Measurements from ENCODE around the gene RHOH.
A peak's percentile ranks its signal among the peaks of the same experiment; 100 is the strongest.
"Not testable (repeated sequence)": the region's sequence is repeated elsewhere in the genome, so short reads cannot be mapped to it uniquely, and the experiment has no call there.

Gene RHOH

DNA sequence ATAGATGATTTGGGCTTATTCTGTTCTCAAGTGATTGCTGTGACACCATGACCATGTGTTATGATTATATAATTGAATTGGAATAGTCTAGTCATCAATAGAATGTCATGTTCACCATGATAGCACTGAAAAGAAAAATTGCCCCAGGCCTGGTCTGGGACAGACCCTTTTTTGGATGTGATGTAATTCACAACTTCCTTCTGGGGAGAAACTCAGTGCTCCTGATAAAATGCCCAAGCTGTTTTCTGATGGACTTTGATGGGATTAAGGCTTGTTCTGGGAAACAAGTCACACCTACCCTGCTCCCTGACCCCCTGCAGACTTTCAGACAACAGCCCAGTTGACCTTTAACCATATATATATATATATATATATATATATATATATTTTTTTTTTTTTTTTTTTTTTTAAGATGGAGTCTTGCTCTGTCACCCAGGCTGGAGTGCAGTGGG, 65.3 kb downstream of the RHOH start:
- no peak for DNase-seq (ENCODE audit: low spot score)

DNA sequence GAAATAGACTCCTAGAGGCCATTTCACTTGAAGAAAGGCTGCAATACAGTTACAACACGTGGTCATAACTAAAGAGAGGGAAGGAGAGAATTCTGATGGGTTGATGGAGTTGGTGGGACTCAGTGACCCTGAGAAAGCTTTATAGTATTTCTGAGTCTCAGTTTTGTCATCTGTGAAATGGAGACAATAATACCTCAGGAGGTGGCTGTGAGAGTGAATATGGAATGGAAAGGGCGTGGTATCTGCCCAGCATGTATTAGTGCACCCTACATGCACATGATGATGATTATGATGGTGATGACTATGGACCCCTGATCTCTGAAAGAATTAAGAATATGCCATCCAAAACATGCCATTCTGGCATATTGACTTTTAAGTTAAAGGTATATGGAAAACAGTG, 66.0 kb downstream of the RHOH start:
- DNase-seq (ENCODE audit: low spot score): no peak

DNA sequence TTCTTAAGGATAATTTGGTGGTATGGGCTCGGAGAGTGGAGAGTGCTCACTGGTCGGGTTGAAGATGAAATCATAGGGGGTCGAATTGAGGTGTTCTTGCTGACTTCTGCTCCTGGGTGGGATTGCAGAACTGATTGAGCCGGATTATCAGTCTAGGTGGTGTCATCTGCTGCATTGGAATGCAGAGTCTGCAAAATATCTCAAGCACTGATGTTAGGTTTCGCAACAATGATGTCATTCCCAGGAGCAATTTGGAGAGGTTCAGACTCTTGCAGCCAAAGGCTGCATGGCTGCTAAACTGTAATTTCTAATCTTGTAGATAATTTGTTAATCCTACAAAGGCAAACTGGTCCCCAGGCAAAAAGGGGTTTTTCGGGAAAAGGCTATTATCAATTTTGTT, 67.7 kb downstream of the RHOH start:
- no peak for DNase-seq (ENCODE audit: low spot score)

DNA sequence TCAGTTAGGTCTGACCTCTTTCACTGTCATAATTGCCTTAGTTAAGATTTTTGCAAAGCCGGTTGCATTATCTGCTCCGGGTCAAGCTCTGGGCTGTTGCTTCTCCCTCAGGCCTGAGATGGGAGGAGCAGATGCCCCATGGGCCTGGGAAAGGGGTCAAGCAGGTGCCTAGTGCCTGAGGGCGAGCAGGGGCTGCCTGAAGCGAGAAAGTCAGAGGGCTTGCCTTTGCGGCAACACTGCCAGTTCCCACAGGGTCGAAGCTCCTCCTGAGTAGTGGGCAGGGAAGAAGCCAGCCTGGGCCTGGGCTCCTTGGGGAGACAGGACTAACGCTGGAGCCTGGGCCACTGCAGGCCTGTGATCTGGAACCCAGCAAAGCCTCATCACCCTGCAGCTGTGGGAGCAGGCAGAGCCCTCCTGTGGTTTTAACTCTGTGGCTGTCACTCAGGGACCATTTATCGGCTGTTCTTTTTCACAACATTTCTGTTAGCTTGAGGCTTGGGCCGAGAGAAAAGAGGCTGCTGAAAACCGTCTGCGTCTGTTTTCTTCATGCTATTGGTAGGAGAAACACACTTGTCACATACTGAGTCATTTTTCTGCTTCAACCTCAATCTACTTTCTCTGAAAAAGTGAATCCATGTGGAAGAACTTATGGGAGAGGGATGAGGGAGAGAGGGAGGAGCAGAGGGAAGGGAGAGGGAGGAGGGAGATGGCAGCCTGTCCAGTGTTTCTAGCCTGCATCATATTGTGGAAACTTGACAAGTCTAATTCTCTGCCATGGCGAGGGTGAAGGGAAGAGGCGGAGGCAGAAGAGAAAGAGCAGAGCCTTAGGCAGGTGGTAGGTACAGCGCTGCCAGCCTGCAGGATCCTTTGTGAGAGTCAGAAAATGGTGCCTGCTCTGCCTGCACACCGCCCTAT, 68.4 kb downstream of the RHOH start:
- DNase-seq (ENCODE audit: low spot score): no peak

DNA sequence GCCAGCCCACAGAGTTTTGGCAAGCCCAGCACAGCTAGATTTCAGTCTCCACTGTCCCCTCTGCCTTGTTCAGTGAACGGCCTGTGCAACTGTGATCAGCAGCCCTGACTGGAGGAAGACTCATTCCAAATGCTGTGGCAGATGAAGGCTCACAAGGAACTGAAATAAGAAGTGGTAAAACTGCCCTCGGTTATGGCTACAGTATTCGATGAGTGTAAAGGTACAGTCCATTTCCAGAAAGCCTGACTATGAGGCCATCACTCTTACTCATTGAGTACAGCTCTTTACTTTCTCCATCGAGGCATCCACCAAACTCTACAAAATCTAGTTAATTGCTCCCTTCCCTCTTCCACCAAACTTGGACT, 69.1 kb downstream of the RHOH start:
- DNase-seq (ENCODE audit: low spot score): no peak

DNA sequence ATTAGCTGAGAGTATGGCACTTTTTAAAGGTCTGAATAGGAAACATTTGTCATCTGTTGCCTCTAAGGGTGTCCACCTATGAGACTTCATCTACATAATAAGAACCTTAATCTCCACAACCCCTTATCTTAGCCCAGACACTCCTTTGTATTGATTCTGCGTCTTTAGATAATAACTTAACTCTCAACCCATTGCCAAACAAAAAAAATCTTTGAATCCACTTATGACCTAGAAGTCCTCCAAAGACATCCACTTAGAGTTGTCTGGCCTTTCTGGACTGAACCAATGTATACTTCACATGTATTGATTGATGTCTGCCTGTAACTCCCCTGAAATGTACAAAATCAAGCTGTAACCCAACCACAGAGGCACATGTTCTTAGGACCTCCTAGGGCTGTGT, 72.3 kb downstream of the RHOH start:
- DNase-seq (ENCODE audit: low spot score): no peak

DNA sequence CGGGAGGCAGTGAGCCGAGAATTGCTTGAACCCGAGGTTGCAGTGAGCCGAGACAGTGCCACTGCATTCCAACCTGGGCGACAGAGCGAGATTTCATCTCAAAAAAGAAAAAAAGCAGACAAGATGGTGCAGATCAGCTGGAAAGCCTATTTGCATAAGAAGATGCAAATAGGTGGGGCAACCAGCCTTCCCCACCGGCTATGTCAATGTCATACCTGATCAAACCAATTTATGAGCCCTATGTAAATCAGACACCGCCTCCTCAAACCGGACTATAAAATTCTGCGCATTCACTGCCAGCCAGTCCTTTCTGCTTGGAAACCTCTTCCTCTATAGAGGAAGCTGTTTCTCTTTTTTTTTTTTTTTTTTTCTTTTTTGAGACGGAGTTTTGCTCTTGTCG, 73.8 kb downstream of the RHOH start:
- no peak for DNase-seq (ENCODE audit: low spot score)

DNA sequence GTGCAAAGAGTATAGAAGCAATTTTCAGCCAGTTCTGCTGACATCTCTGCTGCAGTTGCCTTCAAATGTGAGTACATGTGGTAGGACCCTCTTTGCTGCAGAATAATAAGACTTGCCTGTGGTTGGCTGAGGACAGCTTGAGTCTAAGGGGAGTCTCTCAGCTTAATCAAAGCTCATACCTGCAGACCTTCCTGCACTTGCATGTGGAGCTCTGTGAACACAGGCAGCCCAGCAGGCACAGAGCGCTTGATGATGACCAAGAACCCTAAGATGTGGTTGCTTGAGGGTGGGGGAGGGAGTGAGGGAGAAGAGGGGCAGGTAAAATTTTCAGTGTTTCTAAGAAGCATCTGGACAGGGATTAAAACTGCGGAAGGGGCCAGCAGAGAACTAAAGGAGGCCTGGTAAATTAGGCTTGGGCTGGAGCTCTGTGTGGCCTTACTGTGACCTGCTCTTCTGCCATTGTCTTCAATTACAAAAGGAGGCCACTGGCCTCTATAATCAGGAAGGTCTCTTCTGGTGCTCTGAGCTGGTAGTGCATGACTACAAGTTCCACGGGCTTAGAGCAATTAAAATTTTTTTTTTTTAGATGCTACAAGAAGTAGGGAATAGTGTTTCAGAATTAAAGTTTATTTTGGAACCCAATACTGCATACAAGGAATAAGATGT, 78.4 kb downstream of the RHOH start:
- no peak for DNase-seq (ENCODE audit: low spot score)

DNA sequence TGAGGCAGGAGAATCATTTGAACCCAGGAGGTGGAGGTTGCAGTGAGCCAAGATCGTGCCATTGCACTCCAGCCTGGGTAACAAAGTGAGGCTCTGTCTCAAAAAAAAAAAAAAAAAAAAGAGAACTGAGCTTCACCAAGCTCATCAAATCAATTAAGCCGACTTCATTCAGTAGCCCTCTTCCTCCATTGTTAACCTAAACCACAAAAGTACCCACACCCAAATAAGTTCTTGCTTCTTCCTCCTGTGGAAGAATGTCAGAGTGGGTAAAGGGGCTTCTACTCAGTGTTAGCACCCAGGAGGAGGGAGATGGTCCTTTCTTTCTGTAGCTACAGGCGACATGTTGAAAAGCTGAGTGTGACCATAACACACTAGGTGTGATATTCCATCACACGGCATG, 79.7 kb downstream of the RHOH start:
- no peak for DNase-seq (ENCODE audit: low spot score)

DNA sequence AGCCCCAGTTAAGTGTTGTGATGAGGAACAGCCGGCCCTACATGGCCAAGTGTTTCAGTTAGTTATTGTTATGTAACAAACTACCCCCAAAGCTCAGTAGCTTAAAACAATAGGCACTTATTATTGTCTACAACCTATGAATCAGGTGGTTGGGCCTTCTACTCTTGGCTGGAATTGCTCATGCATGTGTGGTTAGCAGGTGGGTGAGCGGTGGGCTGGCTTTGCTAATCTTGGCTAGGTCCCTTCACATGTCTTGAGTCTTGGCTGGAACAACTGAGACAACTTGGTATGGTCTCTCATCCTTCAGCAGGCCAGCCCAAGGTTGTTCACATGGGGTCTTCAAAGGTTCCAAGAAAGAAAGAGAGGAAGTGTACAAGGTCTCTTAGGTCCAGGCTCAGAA, 83.8 kb downstream of the RHOH start:
- no peak for DNase-seq (ENCODE audit: low spot score)

DNA sequence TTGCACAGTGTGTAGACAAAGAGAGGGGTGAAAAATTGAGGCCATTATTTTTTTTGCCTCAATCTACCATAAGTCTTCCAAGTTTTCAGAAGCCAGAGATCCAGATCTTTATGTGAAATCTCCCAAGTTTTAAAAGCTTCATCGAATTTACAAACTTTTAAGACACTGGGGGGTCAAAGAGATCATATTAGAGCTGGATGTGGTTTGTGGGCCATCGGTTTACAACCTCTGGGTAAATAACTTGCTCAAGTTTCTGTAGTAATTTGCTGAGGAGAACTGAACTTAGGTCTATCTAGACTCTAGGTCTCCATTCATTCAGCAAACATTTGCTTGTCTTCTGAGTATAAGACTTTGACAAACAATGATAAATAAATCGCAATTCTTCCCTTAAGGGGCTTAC, 84.3 kb downstream of the RHOH start:
- no peak for DNase-seq (ENCODE audit: low spot score)

DNA sequence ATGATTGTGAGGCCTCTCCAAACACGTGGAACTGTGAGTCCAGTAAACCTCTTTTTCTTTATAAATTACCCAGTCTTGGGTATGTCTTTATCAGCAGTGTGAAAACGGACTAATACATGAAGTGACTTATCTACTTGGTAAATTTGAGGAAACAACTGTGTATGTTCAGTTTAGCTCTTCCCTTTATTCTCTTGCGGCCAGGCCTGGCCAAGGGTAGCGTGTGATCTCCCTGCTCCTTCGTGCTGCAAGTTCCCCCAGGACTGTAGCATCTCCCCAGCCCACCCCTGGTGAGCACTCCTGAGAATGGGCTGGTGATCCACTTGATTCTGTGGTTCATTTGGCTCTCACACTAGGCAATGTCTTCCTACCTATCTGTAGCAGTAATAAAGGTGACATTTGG, 85.1 kb downstream of the RHOH start:
- no peak for DNase-seq (ENCODE audit: low spot score)

DNA sequence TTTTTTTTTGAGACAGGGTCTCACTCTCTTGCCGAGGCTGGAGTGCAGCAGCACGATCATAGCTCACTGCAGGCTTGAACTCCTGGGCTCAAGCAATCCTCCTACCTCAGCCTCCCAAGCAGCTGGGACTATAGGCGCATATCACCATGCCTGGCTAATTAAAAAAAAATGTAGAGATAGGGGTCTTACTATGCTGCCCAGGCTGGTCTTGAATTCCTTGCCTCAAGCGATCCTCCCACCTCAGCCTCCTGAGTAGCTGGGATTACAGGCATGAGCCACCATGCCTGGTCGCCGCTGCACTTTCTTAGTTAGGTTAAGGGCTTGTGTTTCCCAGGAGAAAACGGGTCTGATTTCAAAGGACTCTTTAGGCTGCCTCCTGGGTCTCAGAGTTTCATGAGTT, 86.0 kb downstream of the RHOH start:
- not testable (repeated sequence) for DNase-seq (ENCODE audit: low spot score)

DNA sequence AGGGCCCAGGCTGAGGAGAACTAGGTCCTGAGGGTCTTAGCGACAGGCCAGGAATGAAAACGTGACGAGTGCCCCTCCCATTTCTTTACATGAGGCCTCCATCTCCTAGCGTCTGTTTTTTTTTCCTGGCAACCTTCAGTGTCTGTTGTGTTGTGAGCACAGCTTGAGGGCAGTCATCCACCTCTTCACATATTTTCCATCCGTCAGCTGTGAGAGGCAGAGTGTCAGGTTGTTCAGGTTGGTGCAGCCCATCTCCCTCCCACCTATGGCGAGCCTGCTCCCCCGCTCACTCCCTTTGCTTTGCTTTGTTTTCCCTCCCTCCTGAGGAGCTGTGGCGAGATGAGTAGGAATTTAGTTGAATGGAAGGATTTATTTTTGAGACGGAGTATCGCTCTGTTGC, 86.6 kb downstream of the RHOH start:
- no peak for DNase-seq (ENCODE audit: low spot score)

DNA sequence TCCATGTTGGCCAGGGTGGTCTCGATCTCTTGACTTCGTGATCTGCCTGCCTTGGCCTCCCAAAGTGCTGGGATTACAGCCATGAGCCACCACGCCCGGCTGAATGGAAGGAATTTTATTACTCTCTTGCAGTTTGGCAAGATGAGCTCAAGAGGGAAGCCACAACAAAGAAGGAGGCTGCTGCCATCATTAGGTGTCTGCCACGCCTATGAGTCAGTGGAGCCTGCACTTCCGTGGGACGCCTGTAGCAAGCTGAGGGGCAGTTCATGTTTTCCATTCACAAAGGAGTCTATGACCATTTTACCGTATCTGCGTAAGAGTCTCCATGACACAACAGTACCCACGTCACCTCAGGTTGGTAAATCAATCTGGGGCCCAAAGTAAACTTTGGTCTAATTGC, 87.1 kb downstream of the RHOH start:
- peak; percentile 20 for DNase-seq (ENCODE audit: low spot score)

DNA sequence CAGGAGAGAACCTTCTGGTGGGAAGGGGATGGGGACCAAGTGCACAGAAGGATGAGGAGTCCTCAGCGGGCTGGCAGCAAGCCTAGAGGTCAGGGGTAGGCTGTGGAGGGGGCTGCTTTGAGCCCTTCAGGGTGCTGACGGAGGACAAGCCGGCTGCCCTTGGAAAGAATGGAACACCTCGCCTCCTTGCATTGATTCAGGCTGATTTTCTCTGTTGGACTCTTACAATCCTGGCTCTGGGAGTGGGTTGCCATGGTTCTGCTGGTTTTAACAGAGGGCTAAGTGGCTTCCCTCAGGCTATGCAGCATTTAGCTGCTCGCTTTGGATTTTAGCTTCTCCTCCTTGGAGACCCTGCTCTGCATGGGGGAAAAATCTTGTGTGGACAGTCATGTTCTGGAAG, 88.9 kb downstream of the RHOH start:
- no peak for DNase-seq (ENCODE audit: low spot score)

DNA sequence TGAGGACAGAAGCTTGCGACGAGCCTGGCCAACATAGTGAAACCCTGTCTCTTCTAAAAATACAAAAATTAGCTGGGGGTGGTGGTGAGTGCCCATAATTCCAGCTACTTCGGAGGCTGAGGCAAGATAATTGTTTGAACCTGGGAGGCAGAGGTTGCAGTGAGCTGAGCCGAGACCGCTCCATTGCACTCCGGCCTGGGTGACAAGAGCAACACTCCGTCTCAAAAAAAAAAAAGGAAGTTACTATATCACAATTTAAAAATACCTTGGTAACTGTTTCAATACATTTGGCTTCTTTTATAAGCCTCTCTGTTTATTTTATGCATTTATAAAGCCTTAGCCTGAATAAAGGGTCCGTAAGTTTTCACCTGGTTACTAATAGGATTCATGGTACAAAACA, 91.7 kb downstream of the RHOH start:
- no peak for DNase-seq (ENCODE audit: low spot score)

DNA sequence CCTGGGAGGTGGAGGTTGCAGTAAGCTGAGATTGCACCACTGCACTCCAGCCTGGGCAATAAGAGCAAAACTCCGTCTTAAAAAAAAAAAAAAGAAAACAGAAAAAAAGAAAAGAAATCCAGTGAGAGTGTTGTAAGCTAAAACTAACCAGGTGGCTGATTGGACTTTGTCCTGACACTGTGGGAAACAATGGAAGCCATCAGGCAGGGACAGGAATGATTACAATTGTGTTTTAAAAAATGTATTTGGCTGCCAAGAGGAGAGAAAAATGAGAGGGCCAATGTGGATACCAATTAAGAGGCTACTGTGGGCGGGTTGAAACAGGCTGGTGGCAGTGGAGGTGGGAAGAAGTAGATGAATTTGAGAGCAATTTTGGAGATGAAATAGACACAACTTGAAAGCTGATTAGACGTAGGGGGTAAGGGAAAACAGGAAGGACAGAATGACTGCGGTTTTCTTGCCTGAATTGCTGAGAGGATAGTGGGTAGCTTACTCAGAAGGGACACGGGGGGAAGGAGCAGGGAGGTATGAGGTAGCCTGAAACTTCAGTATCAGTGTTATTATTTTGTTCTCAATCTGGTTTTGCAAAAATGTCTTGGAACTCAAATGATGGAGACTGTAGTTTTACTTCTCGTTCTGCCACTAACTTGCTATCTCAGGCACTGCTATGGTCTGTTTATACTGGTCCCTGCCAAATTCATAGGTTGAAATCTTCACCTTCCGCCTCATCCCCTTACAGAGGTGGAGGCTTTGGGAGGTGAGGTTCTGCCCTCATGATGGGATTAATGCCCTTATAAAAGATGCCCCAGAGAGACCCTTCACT, 92.7 kb downstream of the RHOH start:
- no peak for DNase-seq (ENCODE audit: low spot score)

DNA sequence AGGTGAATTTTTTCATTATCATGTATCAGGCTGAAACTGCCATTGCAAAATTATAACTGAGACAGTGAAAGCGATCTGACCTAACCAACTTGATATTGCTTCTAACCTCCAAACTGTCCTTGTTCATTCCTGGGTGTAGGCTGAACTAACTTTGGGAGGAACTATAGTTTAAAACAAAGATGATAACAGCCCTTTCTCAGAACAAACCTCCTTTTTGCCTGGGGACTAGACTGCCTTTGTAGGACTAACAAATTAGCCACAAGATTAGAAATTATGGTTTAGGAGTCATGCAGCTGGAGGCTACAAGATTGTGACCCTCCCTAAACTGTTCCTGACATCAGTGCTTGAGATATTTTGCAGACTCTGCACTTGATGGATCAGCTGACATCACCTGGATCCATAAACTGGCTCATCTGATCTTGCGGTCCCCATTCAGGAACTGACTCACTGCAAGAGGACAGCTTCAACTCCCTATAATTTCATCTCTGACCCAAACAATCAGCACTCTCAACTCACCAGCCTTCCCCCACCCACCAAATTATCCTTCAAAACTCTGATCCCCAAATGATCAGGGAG, 93.9 kb downstream of the RHOH start:
- not testable (repeated sequence) for DNase-seq (ENCODE audit: low spot score)

DNA sequence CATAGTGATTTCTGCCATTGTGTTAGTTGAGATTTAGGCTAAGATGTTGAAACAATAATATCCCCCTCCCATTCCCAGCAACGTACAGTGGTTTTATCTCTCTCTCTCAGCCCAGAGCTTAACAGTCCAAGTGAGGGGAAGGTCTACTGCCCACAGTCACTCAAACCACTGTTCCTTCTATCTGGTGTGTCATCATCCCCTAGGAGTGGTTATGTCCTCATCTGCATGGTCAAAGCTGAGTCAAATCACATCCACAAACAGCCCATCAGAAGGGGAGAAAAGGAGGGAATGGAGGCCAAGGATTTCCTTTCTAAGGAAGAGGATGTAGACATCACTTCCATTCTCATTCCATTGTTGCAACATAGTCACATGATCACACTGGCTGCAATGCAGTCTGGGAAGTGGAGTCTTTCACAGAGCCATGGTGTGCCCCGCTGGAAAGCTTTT, 95.5 kb downstream of the RHOH start:
- peak; percentile 14 for DNase-seq (ENCODE audit: low spot score)

DNA sequence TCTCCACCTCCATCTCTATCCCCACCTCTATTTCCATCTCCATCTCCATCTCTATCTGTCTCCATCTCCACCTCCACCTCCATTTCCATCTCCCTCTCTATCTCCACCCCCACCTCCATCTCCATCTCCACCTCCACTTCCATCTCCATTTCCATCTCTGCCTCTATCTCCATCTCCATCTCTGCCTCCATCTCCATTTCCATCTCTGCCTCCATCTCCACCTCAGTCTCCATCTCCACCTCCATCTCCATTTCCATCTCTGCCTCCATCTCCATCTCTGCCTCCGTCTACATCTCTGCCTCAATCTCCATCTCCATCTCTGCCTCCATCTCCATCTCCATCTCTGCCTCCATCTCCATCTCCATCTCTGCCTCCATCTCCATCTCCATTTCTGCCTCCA, 97.5 kb downstream of the RHOH start:
- no peak for DNase-seq (ENCODE audit: low spot score)

DNA sequence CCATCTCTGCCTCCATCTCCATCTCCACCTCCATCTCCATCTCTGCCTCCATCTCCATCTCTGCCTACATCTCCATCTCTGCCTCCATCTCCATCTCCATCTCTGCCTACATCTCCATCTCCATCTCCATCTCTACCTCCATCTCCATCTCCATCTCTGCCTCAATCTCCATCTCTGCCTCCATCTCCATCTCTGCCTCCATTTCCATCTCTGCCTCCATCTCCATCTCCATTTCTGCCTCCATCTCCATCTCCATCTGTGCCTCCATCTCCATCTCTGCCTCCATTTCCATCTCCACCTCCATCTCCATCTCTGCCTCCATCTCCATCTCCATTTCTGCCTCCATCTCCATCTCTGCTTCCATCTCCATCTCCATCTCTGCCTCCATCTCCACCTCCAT, 98.2 kb downstream of the RHOH start:
- DNase-seq (ENCODE audit: low spot score): not testable (repeated sequence)

All from GM03348 (cell line).